Nephron progenitor cell (in vitro differentiated cells): ENCODE results near the gene RBSN.

Source experiments
- DNase-seq: peaks from one replicate; pipeline ENCODE4 v3.0.0; 2021
- H3K27ac Mint-ChIP-seq: 2 replicates; pipeline ENCODE4 v1.8.0; 2021; ENCODE audit warnings: mild to moderate bottlenecking, moderate library complexity, mixed read lengths
- H3K27me3 Mint-ChIP-seq: 2 replicates; pipeline ENCODE4 v1.8.0; 2021; ENCODE audit warnings: mild to moderate bottlenecking, low read depth, mixed read lengths; ENCODE audit not compliant: poor library complexity
- H3K36me3 Mint-ChIP-seq: 2 replicates; pipeline ENCODE4 v1.8.0; 2021; ENCODE audit warnings: low read depth, mixed read lengths
- H3K4me1 Mint-ChIP-seq: 2 replicates; pipeline ENCODE4 v1.8.0; 2021; ENCODE audit warnings: mixed read lengths
- H3K4me3 Mint-ChIP-seq: 2 replicates; pipeline ENCODE4 v1.8.0; 2021; ENCODE audit warnings: mild to moderate bottlenecking, moderate library complexity, mixed read lengths
- H3K9me3 Mint-ChIP-seq: 2 replicates; pipeline ENCODE4 v1.8.0; 2021; ENCODE audit warnings: mild to moderate bottlenecking, moderate library complexity, mixed read lengths
- TF ChIP-seq, protein P1 (sequence below): fragments of 200-600 bp; sonication (generic); IDR thresholded peaks from 2 replicates; pipeline ENCODE4 v1.5.0; 2021; ENCODE audit warnings: antibody characterized with exemption

Gene RBSN

DNA sequence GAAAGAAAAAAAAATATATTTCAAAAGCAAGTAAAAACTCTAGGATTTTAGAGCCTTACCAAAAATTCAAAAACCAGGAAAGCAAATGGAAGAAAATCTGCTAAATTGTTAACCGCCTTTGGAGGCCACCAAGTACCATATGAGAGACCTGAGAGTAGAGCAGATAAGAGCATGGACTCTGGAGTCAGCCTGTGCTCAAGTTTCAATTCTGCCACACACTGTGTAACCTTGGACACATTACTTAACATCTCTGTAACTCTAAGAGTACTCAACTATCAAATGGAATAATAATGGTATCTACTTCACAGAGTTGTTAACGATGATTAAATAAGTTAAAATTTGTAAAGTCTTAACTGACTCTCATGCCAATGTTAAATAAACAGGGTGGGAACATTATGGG, 12.7 kb downstream of the RBSN start:
- DNase-seq = no peak
- TF ChIP-seq, protein P1, sequence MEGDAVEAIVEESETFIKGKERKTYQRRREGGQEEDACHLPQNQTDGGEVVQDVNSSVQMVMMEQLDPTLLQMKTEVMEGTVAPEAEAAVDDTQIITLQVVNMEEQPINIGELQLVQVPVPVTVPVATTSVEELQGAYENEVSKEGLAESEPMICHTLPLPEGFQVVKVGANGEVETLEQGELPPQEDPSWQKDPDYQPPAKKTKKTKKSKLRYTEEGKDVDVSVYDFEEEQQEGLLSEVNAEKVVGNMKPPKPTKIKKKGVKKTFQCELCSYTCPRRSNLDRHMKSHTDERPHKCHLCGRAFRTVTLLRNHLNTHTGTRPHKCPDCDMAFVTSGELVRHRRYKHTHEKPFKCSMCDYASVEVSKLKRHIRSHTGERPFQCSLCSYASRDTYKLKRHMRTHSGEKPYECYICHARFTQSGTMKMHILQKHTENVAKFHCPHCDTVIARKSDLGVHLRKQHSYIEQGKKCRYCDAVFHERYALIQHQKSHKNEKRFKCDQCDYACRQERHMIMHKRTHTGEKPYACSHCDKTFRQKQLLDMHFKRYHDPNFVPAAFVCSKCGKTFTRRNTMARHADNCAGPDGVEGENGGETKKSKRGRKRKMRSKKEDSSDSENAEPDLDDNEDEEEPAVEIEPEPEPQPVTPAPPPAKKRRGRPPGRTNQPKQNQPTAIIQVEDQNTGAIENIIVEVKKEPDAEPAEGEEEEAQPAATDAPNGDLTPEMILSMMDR = no peak
- H3K9me3 Mint-ChIP-seq = no peaks in the 10 kb centered on the region
- peaks cover 60% of the 10 kb centered on the region for H3K36me3 Mint-ChIP-seq
- no peak overlapping the region for H3K4me3 Mint-ChIP-seq
- no peaks in the 10 kb centered on the region for H3K27me3 Mint-ChIP-seq
- H3K4me1 Mint-ChIP-seq = no peaks in the 10 kb centered on the region
- H3K27ac Mint-ChIP-seq = no peak overlapping the region

DNA sequence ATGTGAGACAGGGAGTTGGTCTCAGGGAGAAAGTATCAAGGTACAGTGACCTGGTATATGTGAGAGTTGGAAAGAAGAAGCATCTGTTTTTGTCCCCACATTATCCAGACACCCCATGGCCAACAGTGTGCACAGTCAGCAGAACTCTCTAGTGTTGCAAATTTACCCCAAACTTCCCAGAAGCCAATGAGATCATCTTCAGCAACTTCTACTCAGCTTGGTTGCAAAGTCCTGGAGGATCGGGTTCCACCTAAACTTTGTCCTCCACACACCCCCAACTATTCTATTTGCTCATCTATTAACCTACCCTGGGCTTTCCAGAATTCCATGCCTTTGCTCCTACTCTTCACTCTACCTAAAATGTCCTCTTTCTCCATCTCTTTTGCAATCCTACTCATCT, 15.7 kb downstream of the RBSN start:
- Mint-ChIP-seq H3K4me3 (no peak overlapping the region), H3K27ac (peak overlapping the region; percentile 13), H3K9me3 (no peaks in the 10 kb centered on the region), H3K36me3 (peaks cover 68% of the 10 kb centered on the region), H3K4me1 (no peaks in the 10 kb centered on the region), H3K27me3 (no peaks in the 10 kb centered on the region)
- DNase-seq = no peak
- TF ChIP-seq, protein P1 = no peak

DNA sequence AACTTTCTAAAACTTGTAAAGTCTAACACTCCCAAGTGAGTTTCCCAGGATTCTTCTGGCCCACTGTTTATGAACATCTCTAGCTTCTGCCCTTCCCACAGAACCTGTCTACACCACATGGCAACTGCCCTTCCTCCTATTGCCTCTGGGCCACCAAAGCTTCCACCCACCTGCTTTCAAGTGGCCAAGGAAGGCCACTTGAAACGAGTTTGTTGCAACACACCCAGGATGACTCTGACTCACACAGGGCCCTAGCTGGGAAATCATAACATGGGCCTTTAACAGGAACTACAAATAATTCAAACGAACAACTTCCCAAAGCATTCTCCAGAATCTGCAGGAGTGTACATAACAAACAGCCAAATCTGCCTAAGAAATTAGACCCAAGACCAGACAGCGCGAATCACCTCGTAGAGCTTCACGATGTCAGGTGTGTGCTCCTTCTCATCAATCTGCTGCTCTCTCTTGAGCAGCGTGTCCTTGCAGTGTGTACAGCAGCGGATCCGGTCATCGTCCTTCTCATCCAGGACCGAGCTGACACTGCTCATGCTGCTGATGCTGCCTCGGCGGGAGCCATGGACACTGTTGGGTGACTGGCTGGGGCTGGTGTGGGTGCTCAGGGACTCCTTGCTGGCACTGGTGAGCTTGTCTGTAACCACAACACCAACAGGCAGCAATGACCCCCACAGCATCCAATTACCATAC, 16.8 kb downstream of the RBSN start:
- no peaks in the 10 kb centered on the region for H3K4me1 Mint-ChIP-seq
- no peak for DNase-seq
- no peaks in the 10 kb centered on the region for H3K27me3 Mint-ChIP-seq
- H3K27ac Mint-ChIP-seq = no peak overlapping the region
- no peaks in the 10 kb centered on the region for H3K9me3 Mint-ChIP-seq
- peaks cover 74% of the 10 kb centered on the region for H3K36me3 Mint-ChIP-seq
- H3K4me3 Mint-ChIP-seq = no peak overlapping the region
- TF ChIP-seq, protein P1 = no peak

DNA sequence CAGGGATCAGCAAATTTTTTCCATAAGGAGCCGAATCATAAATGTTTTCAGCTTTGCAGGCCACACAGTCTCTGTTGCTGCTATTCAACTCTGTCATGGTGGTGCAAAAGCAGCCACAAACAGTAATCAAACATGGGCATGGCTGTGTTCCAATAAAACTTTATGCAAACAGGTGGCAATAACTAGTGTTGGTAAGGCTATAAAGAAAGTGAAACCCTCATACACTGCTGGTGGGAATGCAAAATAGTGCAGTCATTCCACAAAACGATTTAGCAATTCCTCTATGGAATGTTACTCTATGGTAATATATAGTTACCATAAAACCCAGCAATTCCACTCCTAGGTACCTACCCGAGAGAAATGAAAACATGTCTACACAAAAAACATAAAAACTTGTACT, 19.9 kb downstream of the RBSN start:
- no peaks in the 10 kb centered on the region for H3K4me1 Mint-ChIP-seq
- no peaks in the 10 kb centered on the region for H3K27me3 Mint-ChIP-seq
- peaks cover 83% of the 10 kb centered on the region for H3K36me3 Mint-ChIP-seq
- no peaks in the 10 kb centered on the region for H3K9me3 Mint-ChIP-seq
- no peak overlapping the region for H3K4me3 Mint-ChIP-seq
- TF ChIP-seq, protein P1 = no peak
- no peak overlapping the region for H3K27ac Mint-ChIP-seq
- DNase-seq = no peak

DNA sequence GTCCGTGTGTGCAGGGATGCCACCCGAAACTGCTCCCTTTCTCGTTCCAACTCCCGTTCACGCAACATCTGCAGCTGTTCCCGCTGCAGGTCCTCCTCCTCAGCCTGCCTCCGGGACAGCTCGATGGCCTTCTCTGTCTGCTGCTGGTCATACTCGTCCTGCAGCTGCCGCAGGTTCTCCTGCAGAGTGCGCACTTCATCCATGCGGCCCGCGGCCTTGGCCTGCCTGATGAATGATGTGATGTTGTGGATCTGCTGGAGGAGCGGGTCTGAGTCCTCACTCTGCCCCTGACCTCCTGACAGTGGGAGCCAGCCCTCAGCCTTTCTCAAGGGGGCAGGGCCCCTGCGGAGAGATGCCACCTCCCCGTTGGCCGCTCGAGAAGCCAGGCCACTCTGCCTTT, 24.4 kb downstream of the RBSN start:
- Mint-ChIP-seq H3K4me1 (no peaks in the 10 kb centered on the region), H3K27me3 (no peaks in the 10 kb centered on the region), H3K4me3 (no peak overlapping the region), H3K36me3 (peaks cover 60% of the 10 kb centered on the region), H3K9me3 (no peaks in the 10 kb centered on the region), H3K27ac (no peak overlapping the region)
- DNase-seq = no peak
- TF ChIP-seq, protein P1 = no peak

DNA sequence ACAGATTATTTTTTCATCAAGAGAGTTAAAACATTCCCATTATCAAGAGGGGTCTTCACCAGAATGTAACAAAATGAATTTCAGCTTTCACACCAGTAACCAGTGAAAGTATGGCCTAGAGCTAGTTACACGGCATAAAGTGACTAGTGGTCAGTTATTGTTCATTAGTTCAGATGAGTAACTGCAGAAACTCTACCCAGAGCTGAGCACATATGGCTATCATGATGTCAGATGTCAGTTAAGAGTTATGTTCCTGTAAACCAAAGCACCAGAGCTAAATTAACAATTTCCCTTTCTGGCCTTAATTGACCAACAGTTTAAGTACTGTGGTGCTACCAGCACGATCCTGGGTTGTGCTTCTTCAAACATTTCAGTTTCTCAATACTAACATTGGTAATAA, 27.2 kb downstream of the RBSN start:
- H3K4me3 Mint-ChIP-seq = no peak overlapping the region
- TF ChIP-seq, protein P1 = no peak
- H3K27me3 Mint-ChIP-seq = no peaks in the 10 kb centered on the region
- no peak overlapping the region for H3K27ac Mint-ChIP-seq
- no peaks in the 10 kb centered on the region for H3K9me3 Mint-ChIP-seq
- H3K36me3 Mint-ChIP-seq = peaks cover 48% of the 10 kb centered on the region
- peaks cover 7% of the 10 kb centered on the region for H3K4me1 Mint-ChIP-seq
- no peak for DNase-seq
